Uterus (tissue), 2 donors: ENCODE results near the gene CAMK2N2.

Experiments
- CTCF ChIP-seq, 4 experiments: fragments of 200-600 bp in 2 of 4; fragments of 450-650 bp in 2 of 4; sonication (generic) in 2 of 4; IDR thresholded peaks; one replicate each; pipeline ENCODE4 v1.5.1; 2016 to 2019; ENCODE audit warnings: antibody characterized with exemption in 4 of 4, mild to moderate bottlenecking in 2 of 4, moderate library complexity in 1 of 4
- POLR2A ChIP-seq, 2 donors: fragments of 450-650 bp; IDR thresholded peaks; one replicate each; pipeline ENCODE4 v1.6.1; 2016; ENCODE audit warnings: antibody characterized with exemption in 2 of 2, mild to moderate bottlenecking in 1 of 2, moderate library complexity in 1 of 2

- TF ChIP-seq CTCF (IDR thresholded peaks at IDR 0.05) (no peak), POLR2A (IDR thresholded peaks at IDR 0.05) (no peak)
Measured at GRCh38 chr3:184255291-184256039, 5.9 kb downstream of the CAMK2N2 start.
